HG02981 (cell line): ENCODE data around the gene ZBTB43.
"Not testable (repeated sequence)": the region's sequence is repeated elsewhere in the genome, so short reads cannot be mapped to it uniquely, and the experiment has no call there.

ENCODE experiments used
- ATAC-seq: cut with Tn5 transposase; IDR thresholded peaks from one replicate; pipeline ENCODE4 v1.9.1; 2021; ENCODE audit warnings: mild to moderate bottlenecking, moderate library complexity; ENCODE audit not compliant: unreplicated experiment

Gene ZBTB43

DNA sequence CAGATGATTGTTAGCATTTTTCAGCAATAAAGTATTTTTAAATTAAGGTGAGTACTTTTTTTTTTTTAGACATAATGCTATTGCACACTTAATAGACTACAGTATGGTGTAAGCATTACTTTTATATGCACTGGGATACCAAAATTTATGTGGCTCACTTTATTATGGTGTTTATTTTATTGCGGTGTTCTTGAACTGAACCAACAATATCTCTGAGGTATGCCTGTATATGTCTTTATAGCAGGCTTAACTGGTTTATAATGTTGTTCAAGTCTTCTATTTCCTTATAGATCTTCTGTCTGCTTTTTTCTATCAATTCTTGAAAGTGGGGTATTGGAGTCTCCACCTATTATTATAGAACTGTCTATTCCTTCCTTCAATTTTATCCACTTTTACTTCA, 18.0 kb downstream of the ZBTB43 start:
- no peak for ATAC-seq

DNA sequence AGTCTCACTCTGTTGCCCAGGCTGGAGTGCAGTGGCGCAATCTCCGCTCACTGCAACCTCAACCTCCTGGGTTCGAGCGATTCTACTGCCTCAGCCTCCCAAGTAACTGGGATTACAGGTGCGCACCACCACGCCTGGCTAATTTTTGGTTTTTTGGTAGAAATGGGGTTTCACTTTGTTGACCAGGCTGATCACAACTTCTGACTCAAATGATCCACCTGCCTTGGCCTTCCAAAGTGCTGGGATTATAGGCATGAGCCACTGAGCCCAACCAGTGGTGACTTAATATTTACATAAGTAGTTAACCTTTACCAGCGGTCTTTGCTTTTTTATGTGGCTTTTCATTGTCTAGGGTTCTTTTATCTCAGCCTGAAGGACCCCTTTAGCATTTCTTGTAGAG, 19.2 kb downstream of the ZBTB43 start:
- ATAC-seq: not testable (repeated sequence)

DNA sequence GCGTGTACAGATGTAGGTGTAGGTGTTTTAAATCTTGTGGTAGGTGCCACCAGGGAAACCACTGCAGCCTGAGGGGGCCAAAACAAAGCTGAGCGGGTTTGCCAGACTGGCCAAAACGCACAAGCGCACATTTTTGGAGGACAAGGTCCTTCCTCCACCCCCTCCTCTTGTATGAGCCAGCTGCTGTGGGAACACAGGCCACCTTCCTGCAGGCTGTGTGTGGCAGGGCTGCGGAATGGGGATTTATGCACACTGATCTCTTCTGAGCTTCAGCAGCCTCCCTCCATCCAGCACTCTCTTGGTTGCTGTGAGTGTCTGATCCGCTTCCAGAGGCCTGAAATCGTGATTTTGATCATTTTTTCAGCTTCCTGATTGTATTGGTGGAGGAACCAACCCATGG, 22.4 kb downstream of the ZBTB43 start:
- no peak for ATAC-seq

DNA sequence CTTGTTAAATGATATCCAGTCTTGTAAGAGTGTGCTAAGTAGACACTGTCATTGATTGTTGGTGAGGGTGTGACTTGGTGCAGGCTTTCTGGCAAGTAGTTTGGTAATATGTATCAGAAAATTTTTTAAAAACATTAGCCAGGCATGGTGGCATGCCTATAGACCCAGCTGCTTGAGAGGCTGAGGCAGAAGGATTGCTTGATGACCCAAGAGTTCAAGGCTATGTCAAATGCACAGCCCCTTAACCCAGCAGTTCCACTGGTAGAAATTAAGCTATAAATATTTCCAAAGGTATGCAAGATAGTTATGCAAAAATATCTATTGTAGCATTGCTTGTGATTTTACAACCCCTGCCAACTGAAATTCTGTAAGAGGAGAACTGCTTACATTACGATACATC, 24.2 kb downstream of the ZBTB43 start:
- ATAC-seq: no peak

DNA sequence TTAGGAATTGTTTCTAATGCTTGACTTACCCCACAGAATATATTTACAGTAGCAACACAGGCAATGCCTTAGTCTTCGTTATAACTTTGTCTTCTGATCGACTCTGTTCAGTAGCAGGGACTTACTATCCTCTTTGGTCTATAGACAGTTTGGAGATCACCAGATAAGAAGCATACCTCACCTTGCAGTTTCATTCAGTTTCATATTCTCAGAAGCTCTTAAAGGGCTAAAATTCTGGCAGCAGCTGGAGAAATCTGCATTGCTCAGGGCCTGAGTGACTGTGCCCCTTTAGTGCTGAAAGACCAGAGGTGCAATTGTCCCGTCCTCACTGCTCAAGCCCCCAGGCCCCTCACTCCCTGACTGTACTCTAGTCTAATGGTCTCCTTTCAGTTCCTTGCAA, 26.0 kb downstream of the ZBTB43 start:
- ATAC-seq: no peak

DNA sequence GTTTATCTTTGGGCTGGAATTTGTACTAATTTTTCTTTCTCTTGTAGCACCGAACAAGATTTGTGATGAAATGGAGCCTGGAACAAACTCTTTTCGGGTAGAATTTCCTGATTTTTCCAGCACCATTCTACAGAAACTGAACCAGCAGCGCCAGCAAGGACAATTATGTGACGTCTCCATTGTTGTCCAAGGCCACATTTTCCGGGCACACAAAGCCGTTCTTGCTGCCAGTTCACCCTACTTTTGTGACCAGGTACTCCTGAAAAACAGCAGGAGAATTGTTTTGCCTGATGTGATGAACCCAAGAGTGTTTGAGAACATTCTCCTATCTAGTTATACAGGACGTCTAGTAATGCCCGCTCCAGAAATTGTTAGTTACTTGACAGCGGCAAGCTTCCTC, 27.6 kb downstream of the ZBTB43 start:
- no peak for ATAC-seq

DNA sequence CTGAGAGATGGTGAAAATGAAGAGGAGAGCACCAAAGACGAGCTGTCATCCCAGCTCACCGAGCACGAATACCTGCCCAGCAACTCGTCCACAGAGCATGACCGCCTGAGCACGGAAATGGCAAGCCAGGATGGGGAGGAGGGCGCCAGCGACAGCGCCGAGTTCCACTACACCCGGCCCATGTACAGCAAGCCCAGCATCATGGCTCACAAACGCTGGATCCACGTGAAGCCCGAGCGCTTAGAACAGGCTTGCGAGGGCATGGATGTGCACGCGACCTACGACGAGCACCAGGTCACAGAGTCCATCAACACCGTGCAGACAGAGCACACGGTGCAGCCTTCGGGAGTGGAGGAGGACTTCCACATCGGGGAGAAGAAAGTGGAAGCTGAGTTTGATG, 28.2 kb downstream of the ZBTB43 start:
- no peak for ATAC-seq

DNA sequence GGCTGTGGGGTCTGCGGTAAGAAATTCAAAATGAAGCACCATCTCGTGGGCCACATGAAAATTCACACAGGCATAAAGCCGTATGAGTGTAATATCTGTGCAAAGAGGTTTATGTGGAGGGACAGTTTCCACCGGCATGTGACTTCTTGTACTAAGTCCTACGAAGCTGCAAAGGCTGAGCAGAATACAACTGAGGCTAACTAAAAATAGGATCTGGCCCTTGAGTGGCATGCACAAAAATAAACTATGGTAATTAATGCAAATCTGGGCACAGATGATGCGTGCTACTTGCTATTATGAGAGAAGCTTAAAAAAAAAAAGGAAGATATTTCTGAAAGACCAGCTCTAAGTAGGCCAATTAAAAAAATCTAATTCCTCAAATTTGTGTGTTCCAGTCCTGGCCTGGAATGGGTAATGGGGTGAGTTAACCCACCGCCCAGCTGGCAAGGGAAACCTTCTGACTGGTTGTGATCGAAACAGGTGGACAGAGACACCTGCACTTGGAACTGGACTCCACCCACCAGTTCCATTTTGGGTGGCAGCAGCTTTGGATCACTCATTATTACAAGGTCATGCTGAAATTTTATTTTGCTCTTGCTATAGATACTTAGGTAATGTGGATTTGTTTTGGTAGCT, 29.0 kb downstream of the ZBTB43 start:
- ATAC-seq: no peak

DNA sequence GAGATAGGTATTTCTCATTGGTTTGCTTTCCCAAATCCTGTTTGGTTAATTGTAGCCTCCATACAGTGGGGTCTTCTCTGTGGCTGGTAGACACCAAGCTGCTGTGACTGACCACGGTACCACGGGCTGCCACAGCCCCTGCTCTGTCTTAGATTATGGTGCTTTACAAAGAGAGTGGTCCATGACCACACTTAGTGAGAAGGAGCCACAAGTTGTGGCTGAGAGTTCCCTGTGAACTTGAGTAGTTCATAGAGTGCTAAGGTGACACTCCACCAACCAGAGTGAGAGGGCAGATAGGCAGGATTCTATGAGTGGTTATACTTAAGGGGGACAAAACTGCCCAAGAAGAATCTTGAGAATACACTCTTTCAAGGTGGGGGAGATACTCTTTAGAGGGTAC, 29.8 kb downstream of the ZBTB43 start:
- ATAC-seq: no peak

DNA sequence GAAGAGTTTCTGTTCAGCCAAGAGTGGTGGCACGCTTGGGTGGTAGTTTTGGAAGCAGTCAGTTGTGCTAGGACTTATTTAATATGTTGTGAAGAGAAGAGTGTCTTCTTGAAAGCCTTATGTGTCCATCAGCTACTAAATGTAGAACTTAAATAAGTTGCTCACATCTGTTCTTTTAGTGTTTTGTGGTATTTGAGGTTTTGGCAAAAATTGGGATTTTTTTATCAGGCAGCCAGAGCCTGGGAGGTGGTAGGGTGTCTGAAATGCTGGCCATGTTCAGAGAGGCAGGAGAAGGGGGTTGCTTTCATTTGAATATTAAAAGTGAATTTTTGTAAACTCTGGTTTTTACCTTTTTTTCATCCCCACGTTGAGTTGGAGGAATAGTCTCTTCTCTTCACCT, 31.4 kb downstream of the ZBTB43 start:
- ATAC-seq: no peak

DNA sequence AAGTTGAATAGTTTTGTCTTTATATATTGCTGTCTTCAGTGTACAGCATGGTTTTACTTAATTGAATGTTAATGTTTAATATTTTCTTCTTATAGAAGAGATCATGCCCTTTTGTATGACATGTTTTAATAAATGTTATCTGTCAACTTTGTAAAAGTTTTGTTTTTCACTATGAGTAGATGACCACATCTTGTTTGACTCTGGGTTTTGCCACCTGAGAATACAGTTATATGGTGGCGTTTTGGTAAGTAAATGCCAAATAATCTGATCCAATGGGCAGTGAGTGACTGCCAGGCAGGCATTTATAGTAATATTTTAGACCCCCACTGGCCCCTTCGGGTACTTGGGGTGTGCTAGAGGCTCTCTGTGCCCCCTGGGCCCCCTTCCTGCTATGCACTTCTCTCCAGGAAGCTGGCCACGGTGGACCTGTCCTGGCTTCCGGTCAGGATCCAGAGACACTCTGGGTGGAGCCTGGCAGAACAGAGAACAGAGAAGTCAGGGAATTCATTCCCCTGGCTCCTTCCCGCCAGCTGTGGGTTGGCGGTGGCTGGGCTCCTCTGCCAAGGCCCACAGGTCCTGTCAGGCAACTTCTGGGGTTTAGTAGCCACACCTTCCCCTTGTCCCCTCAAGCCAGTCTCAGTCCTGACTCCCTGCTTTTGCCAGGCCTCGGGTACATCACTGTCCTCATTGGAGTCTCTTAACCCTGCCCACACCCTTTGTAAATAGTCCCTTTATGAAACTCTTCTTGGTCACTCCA, 33.4 kb downstream of the ZBTB43 start:
- ATAC-seq: no peak

DNA sequence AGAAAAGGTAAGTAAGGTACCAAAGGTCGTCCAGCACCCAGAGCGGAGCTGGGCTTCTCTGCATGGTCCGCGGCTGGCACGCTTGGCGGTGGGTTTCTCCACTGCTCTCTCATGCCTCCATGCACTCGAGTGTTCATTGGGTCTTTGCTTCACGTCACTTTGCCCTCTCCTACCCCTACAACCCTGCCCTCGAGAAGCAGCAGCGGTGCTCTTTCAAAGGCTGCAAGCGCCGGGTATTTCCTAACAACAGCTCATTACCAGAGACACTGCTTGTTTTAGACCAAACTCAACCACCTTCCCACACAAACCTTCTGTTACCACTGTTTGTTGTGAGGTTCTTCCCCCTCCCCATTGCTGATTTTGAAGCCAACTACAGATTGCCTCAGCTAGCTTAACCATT, 34.1 kb downstream of the ZBTB43 start:
- ATAC-seq: no peak

DNA sequence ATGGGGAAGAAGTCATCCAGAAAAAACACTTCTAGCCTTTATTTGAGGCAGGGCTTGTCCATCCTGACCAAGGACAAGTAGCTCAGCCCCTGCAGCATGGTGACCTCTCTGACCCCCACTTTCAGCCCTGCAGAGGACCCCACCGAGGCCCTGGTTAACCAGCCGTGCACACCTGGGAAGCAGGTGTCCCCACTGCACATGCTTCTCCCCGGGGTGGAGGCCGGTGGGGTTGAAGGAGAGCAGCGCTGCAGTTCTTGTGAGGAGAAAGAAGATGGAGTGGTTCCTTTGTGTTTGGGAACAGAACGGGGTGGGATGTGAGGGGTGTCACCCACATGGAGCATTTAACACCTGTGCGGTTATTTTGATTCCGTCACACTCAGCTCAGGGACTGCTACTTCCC, 34.5 kb downstream of the ZBTB43 start:
- ATAC-seq: no peak

DNA sequence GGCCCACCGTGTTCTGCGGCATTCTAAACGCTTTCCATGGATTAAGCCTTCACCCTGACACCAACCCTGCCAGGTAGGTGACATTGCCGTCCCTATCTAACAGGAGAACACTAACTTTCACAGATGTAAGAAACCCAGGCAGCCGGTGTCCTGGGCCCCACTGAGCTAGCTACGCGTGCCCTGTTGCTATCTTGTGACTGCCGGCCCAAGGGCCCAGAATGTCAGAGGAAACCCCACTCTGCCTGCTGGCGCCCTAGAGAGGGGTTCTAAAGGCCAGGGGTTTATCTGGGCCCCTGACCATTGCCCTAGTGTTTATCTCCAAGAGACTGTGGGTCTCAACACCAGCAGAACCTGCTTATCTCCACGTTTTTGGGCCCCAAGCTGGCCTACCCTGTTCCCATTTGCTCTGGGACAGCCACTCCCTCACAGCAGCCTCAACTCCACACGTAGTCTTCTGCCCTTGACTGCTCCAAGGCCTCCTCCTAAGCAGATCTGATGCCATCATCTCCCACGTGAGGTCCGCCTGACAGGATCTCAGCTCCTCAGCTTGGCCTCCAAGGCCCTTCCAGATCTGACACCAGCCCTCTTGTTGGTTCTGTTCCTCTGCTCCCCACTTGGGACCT, 37.5 kb downstream of the ZBTB43 start:
- ATAC-seq: no peak

DNA sequence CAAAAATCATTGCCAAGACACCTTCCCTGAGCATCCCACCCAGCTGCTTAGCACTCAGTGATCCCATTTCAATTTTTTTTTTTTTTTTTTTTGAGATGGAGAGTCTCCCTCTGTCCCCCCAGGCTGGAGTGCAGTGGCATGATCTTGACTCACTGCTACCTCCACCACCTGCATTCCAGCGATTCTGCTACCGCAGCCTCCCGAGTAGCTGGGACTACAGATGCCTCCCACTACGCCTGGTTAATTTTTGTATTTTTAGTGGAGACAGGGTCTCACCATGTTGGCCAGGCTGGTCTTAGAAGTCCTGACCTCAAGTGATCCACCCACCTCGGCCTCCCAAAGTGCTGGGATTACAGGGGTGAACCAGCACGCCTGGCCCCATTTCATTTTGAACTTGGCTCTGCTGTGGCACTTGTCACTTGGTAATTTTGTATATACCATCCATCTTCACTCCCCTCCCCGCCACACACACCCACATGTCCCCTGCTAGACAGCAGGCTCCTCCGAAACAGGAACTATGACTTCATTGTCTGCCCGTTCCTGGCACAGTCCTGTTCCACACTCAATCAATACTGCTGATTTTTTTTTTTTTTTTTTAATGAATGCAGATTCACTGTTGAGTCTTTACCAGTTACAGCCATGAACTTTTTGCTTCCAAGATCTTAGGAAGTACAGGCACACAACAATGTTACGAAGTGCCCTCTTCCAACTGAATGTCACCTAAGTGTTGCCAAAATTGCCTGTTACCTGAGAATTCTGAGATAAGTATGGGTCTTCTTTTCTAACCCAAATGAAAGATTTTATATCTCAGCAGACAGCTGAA, 38.3 kb downstream of the ZBTB43 start:
- no peak for ATAC-seq

DNA sequence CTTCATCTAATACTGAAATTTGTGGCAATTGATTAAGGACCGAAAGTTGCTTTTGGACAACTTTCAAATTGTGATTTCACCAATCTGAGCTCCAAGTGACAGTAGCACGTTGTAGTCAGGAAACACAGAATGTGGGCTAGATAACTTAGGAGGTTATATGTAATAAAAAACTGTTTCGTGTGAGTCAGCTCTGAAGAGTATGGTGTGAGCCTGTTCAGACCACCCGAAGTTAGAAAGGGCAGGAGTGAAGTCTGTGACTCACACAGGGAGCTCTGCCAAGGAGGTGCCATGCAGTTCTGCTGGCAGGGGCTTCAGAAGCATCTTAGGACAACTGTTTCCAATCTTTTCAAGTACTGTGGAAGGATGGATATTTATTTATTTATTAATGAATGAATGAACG, 39.2 kb downstream of the ZBTB43 start:
- ATAC-seq: no peak

DNA sequence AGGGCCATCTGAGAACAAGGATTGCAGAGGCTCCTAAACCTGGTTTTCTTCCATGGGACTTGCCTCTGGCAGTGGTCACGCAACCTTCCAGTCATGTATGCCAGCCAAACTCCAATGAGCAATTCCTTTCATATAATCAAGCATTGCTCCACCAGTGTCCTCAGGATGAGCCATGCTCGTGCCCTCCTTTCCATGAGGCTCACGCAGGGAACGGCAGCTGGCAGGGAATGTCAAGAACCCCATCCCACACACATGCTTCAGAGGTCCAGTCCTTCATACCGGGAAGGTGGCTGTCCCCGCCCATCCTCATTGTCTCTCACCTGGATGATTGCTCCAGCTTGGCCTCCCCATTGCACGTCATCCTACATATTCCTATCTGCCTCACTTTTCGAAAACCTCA, 42.2 kb downstream of the ZBTB43 start:
- no peak for ATAC-seq

DNA sequence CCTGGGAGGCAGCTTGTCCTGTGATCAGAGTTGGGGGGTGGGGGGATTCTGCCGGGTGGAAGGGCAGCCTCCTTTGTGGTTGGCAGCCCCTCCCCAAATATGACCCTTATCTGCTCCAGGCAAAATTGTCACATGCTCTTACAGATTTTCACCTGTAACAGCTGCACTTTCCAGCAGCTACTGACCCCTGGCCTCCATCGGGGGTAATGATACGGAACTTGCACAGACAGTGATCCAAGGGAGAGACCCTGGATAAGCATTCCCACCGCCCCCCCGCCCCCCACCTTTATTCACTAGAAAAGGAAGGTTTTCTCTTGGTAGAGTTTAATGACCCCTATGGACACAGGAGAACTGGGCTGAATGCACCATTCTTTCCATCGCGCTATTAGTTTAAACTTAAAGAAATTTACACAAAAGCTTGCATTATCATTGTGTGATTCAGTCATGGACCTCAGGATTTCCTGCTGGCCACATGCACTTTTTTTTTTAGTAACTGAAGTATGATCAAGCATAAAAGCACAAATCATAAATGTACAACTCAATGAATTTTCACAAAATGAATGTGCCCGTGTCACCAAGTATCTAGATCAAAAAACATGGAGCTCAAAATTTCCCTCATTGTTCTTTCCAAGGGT, 44.9 kb downstream of the ZBTB43 start:
- ATAC-seq: no peak

DNA sequence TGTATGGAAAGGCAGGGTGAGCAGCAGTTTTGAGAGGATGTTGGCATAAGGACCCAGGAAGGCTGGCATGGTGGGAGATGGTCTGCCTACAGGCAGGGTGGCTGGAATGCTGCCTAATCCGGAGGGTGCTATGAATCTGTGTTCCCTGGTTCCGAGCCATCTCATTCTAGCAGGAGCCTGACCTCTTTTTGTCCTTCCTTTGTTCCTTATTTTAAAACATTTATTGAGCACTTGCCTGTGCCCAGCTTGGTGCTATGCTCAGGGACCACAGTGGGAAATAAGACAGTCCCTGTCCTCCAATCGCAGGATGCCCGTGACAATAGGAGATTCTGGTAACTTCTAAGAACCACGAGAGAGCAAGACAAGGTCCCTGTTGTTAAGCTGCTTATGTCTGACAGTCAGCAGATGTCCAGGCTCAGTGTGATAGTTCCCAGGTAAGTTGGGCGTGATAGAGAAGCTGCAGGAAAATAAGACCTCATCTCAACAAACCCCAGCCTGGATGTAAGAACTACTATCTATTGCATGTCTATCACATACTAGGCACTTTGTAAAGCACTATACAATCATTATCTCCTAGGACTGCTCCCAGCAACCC, 46.5 kb downstream of the ZBTB43 start:
- ATAC-seq: no peak

DNA sequence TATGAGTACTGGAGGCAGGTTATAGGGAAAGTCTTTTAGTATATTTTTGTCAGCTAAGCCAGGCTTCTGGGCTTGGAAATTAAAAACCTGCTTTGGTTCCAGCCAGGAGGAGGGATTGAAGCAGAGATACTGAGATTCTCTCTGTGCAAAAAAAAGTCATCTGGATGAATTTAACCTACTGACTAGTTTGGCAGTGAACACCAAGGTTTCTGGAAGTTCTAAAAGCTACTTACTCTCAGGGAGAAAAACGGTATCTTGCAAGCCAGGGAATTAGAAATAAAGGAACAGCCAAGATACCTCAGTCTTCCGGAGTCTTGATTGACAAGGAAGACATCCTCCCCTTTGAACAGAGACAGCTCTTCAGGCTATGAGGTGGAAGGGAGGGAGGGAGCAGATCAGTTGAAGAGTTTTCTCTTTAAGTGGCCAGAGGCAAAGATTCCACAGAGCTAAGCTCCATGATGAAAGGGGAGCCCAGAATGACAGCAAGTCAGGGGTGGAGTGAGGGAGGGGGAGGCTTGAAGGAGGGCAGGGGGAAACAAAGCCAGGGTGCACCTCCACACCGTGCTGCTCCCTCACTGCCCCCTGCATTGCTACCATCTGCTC, 47.3 kb downstream of the ZBTB43 start:
- ATAC-seq: no peak
